GM18502 (cell line): ENCODE results near the gene NKX6-1.
A peak's percentile ranks its signal among the peaks of the same experiment; 100 is the strongest.

Experiments
- ATAC-seq: cut with Tn5 transposase; IDR thresholded peaks from one replicate; pipeline ENCODE4 v1.9.1; 2021; ENCODE audit warnings: mild to moderate bottlenecking; ENCODE audit not compliant: unreplicated experiment, poor library complexity

Gene NKX6-1

DNA sequence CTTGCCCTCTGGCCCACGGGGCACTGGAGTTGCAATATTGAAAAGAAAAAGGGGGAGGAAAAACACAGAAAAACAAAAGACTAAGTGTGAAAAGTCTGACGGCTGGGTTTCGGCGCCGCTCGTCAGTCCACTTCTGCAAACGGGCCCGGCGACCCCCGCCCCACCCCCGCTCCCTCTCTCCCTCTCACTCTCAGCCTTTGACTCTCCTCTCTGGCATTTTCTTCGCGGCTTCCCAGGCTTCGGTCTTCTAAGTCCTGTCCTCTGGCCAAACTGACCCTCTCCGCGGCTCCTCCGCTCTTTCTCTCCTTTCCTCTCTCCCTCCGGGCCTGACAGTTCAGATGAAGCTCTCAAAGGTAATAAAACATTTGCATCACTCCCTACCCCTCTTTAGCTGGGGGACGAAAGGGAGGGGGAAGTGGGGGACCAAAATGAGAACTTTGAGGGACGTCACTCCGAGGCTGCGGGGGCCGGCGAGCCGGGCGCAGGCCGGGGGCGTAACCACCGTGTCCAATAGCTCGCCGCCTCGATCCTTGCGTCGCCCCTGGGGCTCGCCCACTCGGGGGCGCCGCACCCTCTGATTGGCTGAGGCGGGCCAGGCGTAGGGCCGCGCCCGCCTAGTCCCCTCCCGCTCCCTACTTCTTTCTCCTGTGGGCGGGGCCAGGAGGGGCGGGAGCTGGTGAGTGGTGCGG lies at the start of gene NKX6-1:
Gene NKX6-1 (minus strand): TSS at position 358 of the 689 bp plus-strand sequence. CDS start 1,064 bp downstream, outside the sequence.
- ATAC-seq = no peak

GRCh38 chr4:84547211-84547610 lies 48.1 kb upstream of the NKX6-1 start:
- ATAC-seq = no peak

- no peak for ATAC-seq
These were observed 46.0 kb upstream of the NKX6-1 start for GRCh38 chr4:84545093-84545492.

DNA sequence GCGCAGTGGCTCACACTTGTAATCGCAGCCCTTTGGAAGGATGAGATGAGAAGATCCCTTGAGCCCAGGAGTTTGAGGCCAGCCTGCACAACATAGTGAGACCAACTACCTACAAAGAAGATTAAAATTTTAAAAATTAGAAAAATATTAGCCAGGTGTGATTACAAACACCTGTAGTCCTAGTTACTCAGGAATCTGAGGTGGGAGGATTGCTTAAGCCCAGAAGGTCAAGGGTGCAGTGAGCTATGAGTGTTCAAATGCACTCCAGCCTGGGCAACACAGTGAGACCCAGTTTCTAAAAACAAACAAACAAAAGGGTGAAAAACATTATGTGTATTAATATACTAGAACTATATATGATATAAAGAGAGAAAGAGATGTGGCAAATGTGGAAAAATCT lies 36.8 kb upstream of the NKX6-1 start:
- no peak for ATAC-seq

DNA sequence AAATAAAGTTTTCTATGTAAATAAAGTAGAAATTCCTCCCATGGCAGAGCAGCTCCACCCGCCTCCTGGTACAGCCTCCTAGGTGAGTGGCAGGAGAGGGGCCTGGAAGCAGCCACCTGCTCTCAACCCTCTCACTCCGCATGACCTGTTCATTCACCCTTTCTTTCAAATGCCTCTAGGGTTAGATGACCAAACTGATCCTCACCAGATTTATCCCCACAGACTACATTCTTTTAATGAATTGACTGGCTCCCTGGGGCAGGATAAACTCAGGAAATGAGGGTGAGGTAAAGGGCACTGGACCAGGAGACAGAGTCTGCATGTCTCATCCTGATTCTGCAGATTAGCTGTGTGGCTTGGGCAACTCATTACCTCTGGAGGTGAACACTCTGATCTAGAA lies 32.6 kb upstream of the NKX6-1 start:
- no peak for ATAC-seq

- ATAC-seq = no peak
These were observed 31.8 kb upstream of the NKX6-1 start for GRCh38 chr4:84530871-84531270.

- ATAC-seq = no peak
These were observed 31.4 kb upstream of the NKX6-1 start for GRCh38 chr4:84530454-84530853.

GRCh38 chr4:84529169-84529751 lies 30.2 kb upstream of the NKX6-1 start:
- no peak for ATAC-seq

- no peak for ATAC-seq
These were observed 28.3 kb upstream of the NKX6-1 start for GRCh38 chr4:84527391-84527790.

DNA sequence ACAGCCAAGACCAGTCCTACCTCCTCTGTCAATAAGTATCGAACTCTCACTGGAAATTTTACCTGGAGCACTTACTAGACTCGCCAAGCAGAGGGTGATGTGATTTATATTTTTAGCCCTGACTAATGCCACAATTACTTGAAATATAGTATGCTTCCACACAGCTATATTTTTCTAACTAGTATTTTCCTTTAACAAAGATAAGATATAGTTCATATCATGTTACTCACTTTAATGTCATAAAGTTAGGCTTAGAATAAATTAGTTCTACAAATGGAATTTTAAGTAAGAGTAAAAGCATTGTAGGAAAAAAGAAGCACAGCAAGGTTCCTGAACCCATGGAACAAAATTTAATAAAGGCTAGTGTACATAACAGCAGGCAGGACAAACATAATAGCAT lies 16.0 kb upstream of the NKX6-1 start:
- no peak for ATAC-seq

- no peak for ATAC-seq
These were observed 13.2 kb upstream of the NKX6-1 start for GRCh38 chr4:84512277-84512676.

DNA sequence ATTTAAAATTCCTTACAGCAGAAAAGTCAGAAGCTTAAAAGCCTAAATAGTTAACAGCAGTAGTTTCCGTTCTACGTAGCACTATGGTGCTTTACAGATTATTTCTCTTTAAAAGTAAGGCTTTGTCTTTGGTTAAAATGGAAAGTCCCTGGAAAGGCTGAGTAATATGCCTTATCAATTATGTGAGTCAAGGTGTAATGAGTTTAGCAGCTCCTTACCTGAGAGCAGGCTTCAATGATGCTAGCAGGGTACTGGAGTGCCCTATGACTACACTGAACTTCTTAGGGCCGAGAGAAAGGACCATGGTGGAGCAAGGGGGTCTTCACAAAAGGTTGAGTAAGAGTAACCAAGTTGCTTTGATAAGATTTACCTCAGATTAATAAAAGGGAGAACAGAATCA lies 12.6 kb upstream of the NKX6-1 start:
- no peak for ATAC-seq

- no peak for ATAC-seq
These were observed 8.8 kb upstream of the NKX6-1 start for GRCh38 chr4:84507941-84508340.

DNA sequence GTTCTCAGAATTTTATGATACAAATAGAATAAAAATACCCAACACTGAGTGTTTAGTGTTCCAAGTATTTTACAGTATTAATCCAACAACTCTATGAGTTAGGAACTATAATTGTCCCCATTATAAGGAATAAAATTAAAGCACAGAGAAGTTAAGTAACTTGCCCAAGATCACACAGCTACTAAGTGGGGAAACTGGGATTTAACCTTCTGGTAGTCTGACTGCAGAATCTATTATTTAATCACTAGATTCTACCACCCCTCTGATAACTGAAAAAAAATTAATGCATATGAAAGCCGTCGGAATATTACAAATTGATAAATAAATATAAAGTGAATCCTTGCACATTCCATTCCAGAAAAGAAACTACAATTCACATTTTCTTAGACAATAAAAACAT lies 5.7 kb upstream of the NKX6-1 start:
- no peak for ATAC-seq

DNA sequence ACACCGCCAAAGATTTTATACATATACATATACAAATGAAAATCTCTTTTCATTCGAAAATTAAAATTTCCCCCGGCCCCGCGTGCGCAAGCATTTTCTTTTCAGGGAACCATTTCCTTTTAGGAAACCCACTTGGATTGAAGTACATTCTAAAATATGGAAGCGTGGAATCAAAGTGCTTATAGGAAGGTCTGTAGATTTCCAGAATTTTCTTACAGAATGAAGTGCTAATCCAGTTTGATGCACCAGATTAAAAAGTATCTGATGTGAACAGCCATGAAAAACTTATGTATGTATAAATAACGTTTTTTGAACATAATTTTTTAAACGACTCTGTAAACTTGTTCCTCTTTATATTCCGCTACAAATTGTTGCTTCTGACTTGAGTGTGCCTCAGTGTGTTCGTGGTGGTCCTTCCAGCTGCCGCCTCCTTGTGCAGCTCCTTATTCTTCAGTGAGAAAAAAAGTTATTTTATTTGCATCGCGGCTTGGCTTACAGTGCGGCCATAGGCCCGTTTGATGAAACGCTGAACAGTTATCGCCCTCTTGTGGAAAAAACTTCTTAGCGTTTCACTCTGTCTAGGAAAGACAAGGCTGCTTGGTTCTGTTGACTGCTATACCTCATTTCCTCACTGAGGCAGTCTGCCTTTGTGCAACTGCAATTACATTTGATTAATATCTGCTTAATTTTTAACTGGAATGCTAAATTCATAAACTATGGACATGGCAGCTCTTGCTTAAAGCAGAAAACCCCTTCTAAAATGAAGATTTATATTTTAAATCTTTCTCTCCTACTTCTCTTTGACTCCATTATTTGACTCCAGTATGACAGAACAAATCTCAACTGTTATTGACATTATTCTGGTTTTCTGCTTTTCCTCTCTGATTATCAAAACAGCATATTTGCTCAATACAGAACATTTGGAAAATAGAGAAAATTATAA lies 4.7 kb upstream of the NKX6-1 start:
- ATAC-seq = peak; percentile 89

- ATAC-seq = no peak
These were observed 3.9 kb upstream of the NKX6-1 start for GRCh38 chr4:84502955-84503373.

GRCh38 chr4:84502333-84502954 lies 3.4 kb upstream of the NKX6-1 start:
- ATAC-seq = no peak

- ATAC-seq = no peak
These were observed 2.7 kb upstream of the NKX6-1 start for GRCh38 chr4:84501721-84502267.

DNA sequence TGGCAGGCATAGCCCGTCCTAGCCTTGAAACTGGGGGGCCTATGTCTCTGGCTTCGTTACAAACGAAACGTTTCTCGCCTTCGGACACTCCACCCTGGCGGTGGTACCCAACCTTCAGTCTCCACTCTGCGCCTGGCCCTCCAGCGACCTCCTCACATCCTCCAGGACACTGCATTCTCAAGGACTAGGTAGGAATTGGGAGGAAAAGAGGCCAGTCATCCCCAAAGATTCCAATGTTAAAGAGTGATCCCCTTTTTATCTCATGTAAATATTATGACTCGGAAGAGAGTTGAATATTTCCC lies 2.1 kb upstream of the NKX6-1 start:
- ATAC-seq = no peak

GRCh38 chr4:84500386-84501201 lies 1.5 kb upstream of the NKX6-1 start:
- no peak for ATAC-seq
